NK-92 (cell line): ENCODE measurements around the gene AFF1.
"Not testable (repeated sequence)": the region's sequence is repeated elsewhere in the genome, so short reads cannot be mapped to it uniquely, and the experiment has no call there.

ENCODE experiments used
- DNase-seq: peaks from one replicate; lab custom pipeline; 2025; ENCODE audit not compliant: unreplicated experiment; lab: John Stamatoyannopoulos, UW

The AFF1 gene

GRCh38 chr4:87134122-87134521 lies 199.3 kb downstream of the AFF1 start:
- no peak for DNase-seq

DNA sequence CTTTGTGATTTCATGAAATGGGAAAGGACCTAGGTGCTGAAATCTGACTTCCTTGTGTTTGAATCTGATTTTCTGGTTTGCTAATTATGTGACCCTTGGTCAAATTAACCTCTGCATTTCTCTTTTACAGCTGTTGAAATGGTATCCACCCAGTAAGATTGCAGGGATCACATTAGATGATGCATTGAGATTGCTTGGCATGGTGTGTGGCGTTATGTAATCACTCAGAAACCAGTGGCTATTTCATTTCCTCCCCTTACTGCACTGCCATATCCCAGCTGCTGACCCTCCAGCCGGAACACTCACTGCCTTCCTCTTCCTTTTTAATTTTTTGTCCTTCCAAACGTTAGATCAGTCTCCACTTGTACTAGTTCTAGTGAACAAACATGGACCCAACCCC lies 206.6 kb downstream of the AFF1 start:
- DNase-seq = no peak

- DNase-seq = no peak
Measured at GRCh38 chr4:87144356-87144755, 209.5 kb downstream of the AFF1 start.

DNA sequence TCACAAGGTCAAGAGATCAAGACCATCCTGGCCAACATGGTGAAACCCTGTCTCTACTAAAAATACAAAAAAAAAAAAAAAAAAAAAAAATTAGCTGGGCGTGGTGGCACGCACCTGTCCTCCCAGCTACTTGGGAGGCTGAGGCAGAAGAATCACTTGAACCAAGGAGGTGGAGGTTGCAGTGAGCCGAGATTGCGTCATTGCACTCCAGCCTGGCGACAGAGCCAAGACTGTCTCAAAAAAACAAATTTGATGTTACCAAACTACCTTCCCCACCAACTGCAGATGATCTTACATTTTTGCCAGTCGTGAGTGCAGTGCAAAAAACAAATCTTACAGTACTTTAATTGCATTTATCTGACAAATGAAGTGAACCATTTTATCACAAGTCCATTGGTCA lies 211.1 kb downstream of the AFF1 start:
- not testable (repeated sequence) for DNase-seq

GRCh38 chr4:87147116-87147515 lies 212.3 kb downstream of the AFF1 start:
- no peak for DNase-seq

- DNase-seq = no peak
Measured at GRCh38 chr4:87150498-87151261, 215.9 kb downstream of the AFF1 start.

DNA sequence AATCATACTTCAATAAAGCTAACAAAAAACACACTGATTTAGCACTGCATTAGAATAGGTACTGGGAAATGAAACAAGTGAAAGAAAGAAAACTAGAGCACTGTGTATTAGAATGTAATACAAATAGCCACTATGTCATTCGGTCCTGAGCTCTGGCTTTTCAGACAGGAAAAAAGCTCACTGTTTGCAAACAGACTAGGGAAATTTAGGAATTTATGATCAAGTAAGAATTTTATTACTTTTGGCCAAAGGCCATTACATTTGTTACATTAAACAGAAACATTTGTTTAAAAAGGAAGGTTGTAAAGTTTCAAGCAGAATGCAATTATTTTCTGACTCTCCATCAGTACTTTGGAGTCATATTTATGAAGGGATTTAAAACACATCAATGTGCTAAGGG lies 216.9 kb downstream of the AFF1 start:
- DNase-seq = no peak

DNA sequence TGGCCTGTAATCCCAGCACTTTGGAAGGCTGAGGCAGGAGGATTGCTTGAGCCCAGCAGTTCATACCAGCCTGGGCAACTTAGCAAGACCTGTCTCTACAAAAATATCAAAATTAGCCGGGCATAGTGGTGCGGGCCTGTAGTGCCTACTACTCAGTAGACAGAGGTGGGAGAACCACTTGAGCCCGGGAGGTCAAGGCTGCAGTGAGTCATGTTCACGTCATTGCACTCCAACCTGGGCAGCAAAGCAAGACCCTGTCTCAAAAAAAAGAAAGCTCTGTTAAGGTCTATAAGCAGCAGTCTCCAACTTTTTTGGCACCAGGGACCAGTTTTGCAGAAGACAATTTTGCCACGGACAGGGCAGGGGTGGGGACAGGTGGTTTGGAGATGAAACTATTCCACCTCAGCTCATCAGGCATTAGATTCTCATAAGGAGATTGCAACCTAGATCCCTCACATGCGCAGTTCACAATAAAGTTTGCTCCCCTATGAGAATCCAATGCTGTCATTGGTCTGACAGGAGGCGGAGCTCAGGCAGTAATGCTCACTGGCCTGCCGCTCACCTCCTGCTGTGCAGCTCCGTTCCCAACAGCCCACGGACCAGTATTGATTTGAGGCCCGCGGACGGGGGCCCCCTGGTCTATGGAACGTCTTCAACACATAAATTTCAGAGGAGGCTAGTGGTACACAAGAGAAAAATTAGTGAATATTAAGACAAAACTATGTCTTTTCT lies 217.7 kb downstream of the AFF1 start:
- no peak for DNase-seq

- no peak for DNase-seq
Measured at GRCh38 chr4:87153078-87153870, 218.5 kb downstream of the AFF1 start.

DNA sequence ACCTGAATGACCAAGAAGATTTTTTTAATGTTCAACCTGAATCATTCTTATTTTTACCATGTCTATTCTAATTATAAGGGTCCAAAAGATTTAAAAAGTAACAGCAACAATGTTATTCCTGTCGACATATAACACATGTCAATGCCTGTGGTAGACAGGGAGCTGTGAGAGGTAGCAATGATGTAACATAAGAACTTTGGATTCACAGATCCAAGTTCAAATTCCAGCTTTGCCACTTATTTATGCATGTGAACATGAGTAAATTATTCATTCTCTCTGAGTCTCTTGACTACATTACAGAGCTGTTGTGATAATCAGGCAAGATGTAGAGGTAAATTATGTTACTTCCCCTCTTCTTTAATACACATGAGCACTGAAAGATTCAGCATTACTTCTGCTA lies 231.1 kb downstream of the AFF1 start:
- DNase-seq = no peak

- DNase-seq = no peak
Measured at GRCh38 chr4:87166296-87166854, 231.6 kb downstream of the AFF1 start.

DNA sequence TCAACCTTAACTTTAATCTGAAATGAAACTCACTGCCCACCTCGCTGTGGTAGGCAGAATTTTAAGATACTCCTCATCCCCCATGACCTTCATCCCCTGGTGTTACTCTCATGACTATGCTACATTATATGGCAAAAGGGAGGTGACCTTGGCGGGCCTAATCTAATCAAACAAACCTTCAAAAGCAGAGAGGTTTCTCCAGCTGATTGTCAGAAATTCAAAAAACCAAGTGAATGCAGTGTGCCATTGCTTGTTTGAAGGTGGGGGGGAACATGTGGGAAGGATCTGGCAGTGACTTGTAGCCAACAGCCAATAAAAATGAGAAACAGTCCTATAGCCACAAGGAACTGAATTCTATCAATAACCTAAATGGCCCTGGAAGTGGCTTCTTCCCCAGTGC lies 237.1 kb downstream of the AFF1 start:
- DNase-seq = no peak

GRCh38 chr4:87174672-87175071 lies 239.9 kb downstream of the AFF1 start:
- DNase-seq = no peak

GRCh38 chr4:87179751-87180150 lies 244.9 kb downstream of the AFF1 start:
- no peak for DNase-seq

DNA sequence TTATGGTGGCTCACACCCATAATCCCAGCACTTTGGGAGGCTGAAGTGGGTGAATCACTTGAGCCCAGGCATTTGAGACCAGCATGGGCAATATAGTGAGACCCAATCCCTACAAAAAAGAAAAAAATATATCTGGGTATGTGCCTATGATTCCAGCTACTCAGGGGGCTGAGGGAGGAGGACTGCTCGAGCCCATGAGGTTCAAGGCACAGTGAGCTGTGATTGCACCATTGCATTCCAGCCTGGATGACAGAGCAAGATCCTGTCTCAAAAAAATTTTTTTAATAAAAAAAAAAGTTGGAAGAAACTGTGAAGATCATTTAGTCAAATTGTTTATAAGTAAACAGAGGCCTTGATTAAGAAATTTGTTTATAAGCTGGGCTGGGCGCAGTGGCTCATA lies 246.0 kb downstream of the AFF1 start:
- DNase-seq = no peak

DNA sequence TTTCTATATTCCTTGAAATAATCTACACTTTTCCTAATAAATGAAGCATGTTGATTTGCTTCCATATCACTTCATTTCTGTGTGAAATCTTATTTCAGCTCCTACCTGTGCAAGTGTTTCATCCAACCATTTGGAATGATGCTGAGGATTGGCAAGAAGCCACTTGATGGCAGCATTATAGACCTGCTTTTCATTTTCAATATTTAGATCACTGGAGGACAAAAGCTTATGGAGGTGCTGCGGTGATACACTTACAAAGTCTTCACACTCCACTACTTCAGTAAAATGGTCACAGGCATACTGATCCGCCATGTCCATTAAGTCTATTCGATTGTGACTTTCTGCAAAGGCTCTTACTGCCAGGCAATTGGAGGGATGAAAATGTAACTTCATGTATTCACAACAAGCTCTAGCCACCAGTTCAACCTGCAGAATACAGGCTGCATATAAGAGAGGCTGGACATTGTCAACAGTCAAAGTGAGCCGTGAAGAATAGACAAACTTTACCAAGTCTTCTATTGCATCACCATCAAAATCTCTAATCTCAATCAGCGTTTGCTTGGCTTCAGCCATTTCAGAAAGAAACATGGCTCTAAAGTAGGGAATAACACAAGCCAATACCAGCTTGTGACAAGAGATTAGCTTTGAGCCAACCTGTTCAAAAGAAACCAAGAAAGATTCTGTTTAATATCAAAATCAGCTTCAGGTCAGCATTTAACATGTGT lies 250.5 kb downstream of the AFF1 start:
- no peak for DNase-seq

- no peak for DNase-seq
Measured at GRCh38 chr4:87188048-87188447, 253.2 kb downstream of the AFF1 start.

DNA sequence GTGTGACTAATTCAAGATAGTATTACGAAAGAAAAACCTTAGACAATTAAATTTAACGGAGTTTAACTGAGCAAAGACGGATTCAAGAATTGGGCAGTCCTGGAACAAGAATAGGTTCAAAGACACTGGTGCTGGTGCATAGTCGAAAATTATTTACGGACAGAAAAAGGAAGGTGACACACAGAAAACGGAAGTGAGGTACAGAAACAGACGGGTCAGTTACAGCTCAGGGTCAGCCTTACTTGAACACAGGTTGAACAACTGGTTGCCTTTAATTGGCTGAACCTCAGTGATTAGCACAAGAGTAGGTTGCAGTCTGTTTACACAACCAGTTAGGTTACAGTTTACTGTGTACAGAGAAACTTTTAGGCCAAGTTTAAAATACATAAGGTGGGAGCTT lies 254.1 kb downstream of the AFF1 start:
- DNase-seq = no peak
